Epithelial cell of esophagus (primary cell): Measurements from ENCODE around the gene PEX5.

Source experiments
- DNase-seq: peaks from one replicate; pipeline ENCODE4 v3.0.0; 2010; ENCODE audit warnings: low read depth
- H3K4me3 ChIP-seq: 2 replicates; pipeline ENCODE4 v1.5.1; 2011; ENCODE audit warnings: mild to moderate bottlenecking, low read length, control low read depth
- CTCF ChIP-seq: IDR thresholded peaks from 2 replicates; pipeline ENCODE4 v1.5.1; 2011; ENCODE audit warnings: low read depth, mild to moderate bottlenecking, low read length, control low read depth, inconsistent platforms; ENCODE audit not compliant: insufficient read depth; ENCODE audit errors: missing control alignments

PEX5 gene

GRCh38 chr12:7145671-7146070 is 43.8 kb upstream of the PEX5 start:
- no peak overlapping the region for H3K4me3 ChIP-seq
- no peak for DNase-seq
- TF ChIP-seq CTCF: no peak

- H3K4me3 ChIP-seq: no peak overlapping the region
- TF ChIP-seq CTCF: no peak
- DNase-seq: no peak
These were observed 43.3 kb upstream of the PEX5 start for GRCh38 chr12:7146228-7146627.

GRCh38 chr12:7146906-7147305 is 42.6 kb upstream of the PEX5 start:
- DNase-seq: no peak
- no peak overlapping the region for H3K4me3 ChIP-seq
- TF ChIP-seq CTCF: no peak

- no peak overlapping the region for H3K4me3 ChIP-seq
- no peak for DNase-seq
- TF ChIP-seq CTCF: no peak
These were observed 39.1 kb upstream of the PEX5 start for GRCh38 chr12:7150356-7150755.

- H3K4me3 ChIP-seq: no peak overlapping the region
- no peak for TF ChIP-seq CTCF
- no peak for DNase-seq
These were observed 38.6 kb upstream of the PEX5 start for GRCh38 chr12:7150841-7151240.

- TF ChIP-seq CTCF: no peak
- DNase-seq: no peak
These were observed 38.0 kb upstream of the PEX5 start for GRCh38 chr12:7151532-7151931.

GRCh38 chr12:7152818-7153217 is 36.7 kb upstream of the PEX5 start:
- no peak for DNase-seq
- no peak overlapping the region for H3K4me3 ChIP-seq
- no peak for TF ChIP-seq CTCF

More at GRCh38 chr12:7151532-7151931, 38.0 kb upstream of the PEX5 start:
- no peak overlapping the region for H3K4me3 ChIP-seq
